PC-9 (cell line): ENCODE results near the gene CLIC1.

ENCODE experiments used
- CTCF ChIP-seq: fragments of 200-600 bp; sonication (generic); conservative IDR thresholded peaks from 2 replicates; pipeline ENCODE4 v1.6.1; 2017; ENCODE audit warnings: mixed run types, antibody characterized with exemption, mild to moderate bottlenecking, moderate library complexity
- EZH2 ChIP-seq: fragments of 200-600 bp; sonication (generic); IDR thresholded peaks from 2 replicates; pipeline ENCODE4 v1.8.0; 2017; ENCODE audit warnings: antibody characterized with exemption, low read depth

GRCh38 chr6:31723980-31724691, 12.2 kb downstream of the CLIC1 start:
- TF ChIP-seq CTCF: no peak
- no peak for TF ChIP-seq EZH2
